ENCODE data around the gene PMIS2. TPM values are rescaled to one million over a fixed set of nuclear protein-coding genes. Genes with fewer than 3 reads are reported as not detected.
A peak's percentile ranks its signal among the peaks of the same experiment; 100 is the strongest.

The PMIS2 gene
- total and polyA plus RNA-seq, 11 donors: not detected

DNA sequence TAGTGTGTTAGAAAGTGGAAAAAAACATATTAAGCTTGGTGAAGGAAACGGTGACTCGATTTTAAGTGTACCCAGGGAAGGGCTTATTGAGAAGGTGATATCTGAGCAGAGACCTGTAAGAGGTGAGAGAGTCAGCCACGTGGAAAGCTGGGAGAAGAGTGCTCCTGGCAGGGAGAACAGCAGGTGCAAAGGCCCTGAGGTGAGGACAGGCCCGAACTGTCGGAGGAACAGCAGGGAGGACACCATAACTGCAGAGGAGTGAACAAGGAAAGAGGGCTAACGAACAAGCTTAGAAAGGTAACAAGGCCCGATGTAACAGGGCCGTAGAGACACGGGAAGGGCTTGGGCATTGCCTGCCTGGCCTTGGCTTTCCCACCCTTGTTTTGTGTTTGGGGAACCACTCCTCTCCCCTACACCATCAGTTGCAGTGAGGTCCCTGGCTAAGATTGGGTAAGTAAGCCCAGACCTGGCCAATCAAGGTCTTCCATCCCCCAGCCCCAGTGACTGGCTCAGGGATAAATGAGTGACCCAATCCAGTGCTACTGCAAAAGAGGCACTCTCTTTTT is 29.9 kb upstream of the PMIS2 start:
- no peak overlapping the region for H3K4me3 ChIP-seq
- WGBS, 4 donors: 84 to 87% (median 87%) methylated on average over 9 of the region's 9 CpGs
- ATAC-seq (no peak), DNase-seq (no peak)
- no peaks in the 10 kb centered on the region for H3K36me3 ChIP-seq
- H3K4me1 ChIP-seq: peaks cover 0 to 14% (median 4%) of the 10 kb centered on the region in 12 donors
- H3K27ac ChIP-seq: no peak overlapping the region
- no peak for TF ChIP-seq POLR2A (IDR thresholded peaks at IDR 0.05)
- no peak for TF ChIP-seq CTCF (IDR thresholded peaks at IDR 0.05)
- intact Hi-C loops (cut with DNase I): no loop called here
- H3K27me3 ChIP-seq: peaks cover 8 to 40% (median 23%) of the 10 kb centered on the region in 9 donors
- H3K9me3 ChIP-seq: no peaks in the 10 kb centered on the region

DNA sequence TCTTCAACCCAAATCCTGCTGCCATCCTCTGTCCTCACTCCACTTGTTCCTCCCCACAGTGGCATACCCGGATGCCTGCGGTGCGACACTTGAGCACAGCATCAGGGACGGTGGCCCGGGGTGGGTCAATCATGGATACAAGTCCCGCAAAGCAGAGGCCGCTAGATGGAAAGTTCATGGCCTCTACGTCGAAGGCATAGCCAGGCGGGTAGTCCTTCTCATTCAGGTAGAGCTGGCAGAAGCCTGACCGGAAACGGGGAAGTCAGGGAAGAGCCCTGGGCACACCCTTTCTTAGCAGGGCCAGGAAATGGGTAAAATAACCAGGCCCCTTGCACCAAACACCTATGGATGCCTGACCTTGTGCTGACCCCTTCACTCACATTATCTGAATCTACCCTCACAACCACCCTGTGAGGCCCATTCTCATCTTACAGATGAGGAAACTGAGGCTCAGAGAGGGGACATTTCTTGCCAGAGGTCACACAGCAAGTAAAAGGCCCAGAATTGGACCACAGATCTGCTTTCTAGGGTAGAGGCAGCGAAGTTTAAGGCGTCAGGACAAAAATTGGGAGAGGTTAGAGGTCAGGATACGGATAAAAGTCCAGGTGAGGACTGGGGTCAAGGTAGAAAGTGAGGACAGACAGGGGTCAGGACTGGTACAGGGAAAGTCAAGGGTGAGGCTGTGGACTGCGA is 29.0 kb upstream of the PMIS2 start:
- Histone ChIP-seq H3K27me3 (peaks cover 8 to 48% (median 23%) of the 10 kb centered on the region in 9 donors), H3K4me1 (peaks cover 0 to 14% (median 4%) of the 10 kb centered on the region in 12 donors), H3K9me3 (no peaks in the 10 kb centered on the region), H3K27ac (no peak overlapping the region), H3K36me3 (no peaks in the 10 kb centered on the region), H3K4me3 (no peak overlapping the region)
- no peak for ATAC-seq
- intact Hi-C loops (cut with DNase I): no loop called here
- DNase-seq: no peak
- no peak for TF ChIP-seq POLR2A (IDR thresholded peaks at IDR 0.05)
- no peak for TF ChIP-seq CTCF (IDR thresholded peaks at IDR 0.05)
- 79 to 85% (median 82%) methylated on average over 16 of the region's 16 CpGs for WGBS, 4 donors

GRCh38 chr19:35557539-35558399 is 28.2 kb upstream of the PMIS2 start:
- TF ChIP-seq CTCF (IDR thresholded peaks at IDR 0.05): no peak
- TF ChIP-seq POLR2A (IDR thresholded peaks at IDR 0.05): no peak
- WGBS, 4 donors: 2 to 8% (median 5%) methylated on average over 42 to 60 of the region's 60 CpGs
- ATAC-seq (peak; percentile 35 to 83 (median 66)), DNase-seq (peak; percentile 37 to 79 (median 58))
- no peak overlapping the region for H3K27ac ChIP-seq
- H3K9me3 ChIP-seq: no peaks in the 10 kb centered on the region
- intact Hi-C loops (cut with DNase I): no loop called here
- H3K4me3 ChIP-seq: peak overlapping the region in 10 of 12 donors; percentile 3 to 44 (median 36)
- H3K36me3 ChIP-seq: no peaks in the 10 kb centered on the region
- H3K27me3 ChIP-seq: peaks cover 8 to 53% (median 23%) of the 10 kb centered on the region in 9 donors
- peaks cover 0 to 14% (median 4%) of the 10 kb centered on the region in 12 donors for H3K4me1 ChIP-seq
